Suprapubic skin (tissue), 4 donors: Measurements from ENCODE around the gene PPP1R14C.

ENCODE experiments used
- EP300 ChIP-seq: sonication (generic); formaldehyde crosslinking; IDR thresholded peaks from one replicate; pipeline ENCODE4 v1.6.1; 2017; ENCODE audit warnings: antibody characterized with exemption
- POLR2A ChIP-seq, 2 donors: fragments of 450-650 bp; IDR thresholded peaks; one replicate each; pipeline ENCODE4 v1.6.1; 2017; ENCODE audit warnings: antibody characterized with exemption in 2 of 2, mild to moderate bottlenecking in 2 of 2, moderate library complexity in 2 of 2
- POLR2AphosphoS5 ChIP-seq, 3 donors: sonication (generic); formaldehyde crosslinking; IDR thresholded peaks; one replicate each; pipeline ENCODE4 v1.6.1; 2017; ENCODE audit warnings: antibody characterized with exemption in 3 of 3
- TF ChIP-seq, protein P1 (sequence below), 2 donors: fragments of 200-600 bp in 1 of 2; fragments of 450-650 bp in 1 of 2; sonication (generic) in 1 of 2; IDR thresholded peaks; one replicate each; pipeline ENCODE4 v1.5.1; 2016 to 2019; ENCODE audit warnings: antibody characterized with exemption in 2 of 2, mild to moderate bottlenecking in 1 of 2, moderate library complexity in 1 of 2

DNA sequence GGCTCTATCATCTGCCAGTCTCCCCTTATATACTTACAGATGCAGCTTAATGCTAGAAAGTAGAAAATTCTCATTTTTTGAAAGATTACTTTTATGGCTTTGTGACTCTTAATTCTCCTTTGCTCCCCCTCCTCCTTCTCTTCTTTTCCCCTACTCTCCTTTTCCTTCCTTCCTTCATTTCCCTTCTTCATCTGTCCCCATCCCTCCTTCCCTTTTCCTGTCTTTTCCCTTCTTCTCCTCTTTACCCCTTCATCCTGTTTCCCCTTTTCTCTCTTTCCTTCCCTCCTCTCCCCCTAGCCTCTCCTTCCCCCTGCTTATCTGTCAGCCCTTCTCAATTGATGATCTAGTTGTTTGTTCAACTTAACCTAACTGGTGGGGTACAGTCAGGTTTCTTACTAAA lies 71.5 kb downstream of the PPP1R14C start:
- TF ChIP-seq, protein P1, sequence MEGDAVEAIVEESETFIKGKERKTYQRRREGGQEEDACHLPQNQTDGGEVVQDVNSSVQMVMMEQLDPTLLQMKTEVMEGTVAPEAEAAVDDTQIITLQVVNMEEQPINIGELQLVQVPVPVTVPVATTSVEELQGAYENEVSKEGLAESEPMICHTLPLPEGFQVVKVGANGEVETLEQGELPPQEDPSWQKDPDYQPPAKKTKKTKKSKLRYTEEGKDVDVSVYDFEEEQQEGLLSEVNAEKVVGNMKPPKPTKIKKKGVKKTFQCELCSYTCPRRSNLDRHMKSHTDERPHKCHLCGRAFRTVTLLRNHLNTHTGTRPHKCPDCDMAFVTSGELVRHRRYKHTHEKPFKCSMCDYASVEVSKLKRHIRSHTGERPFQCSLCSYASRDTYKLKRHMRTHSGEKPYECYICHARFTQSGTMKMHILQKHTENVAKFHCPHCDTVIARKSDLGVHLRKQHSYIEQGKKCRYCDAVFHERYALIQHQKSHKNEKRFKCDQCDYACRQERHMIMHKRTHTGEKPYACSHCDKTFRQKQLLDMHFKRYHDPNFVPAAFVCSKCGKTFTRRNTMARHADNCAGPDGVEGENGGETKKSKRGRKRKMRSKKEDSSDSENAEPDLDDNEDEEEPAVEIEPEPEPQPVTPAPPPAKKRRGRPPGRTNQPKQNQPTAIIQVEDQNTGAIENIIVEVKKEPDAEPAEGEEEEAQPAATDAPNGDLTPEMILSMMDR (IDR thresholded peaks at IDR 0.05) = no peak
- no peak for TF ChIP-seq POLR2A (IDR thresholded peaks at IDR 0.05)
- no peak for TF ChIP-seq POLR2AphosphoS5 (IDR thresholded peaks at IDR 0.05)
- TF ChIP-seq EP300 = no peak
